IPS DF 6.9 (cell line): ENCODE measurements around the gene LRP1B.

Experiments
- DNase-seq: peaks from one replicate; pipeline ENCODE4 v3.0.0-alpha.2; 2013; ENCODE audit warnings: low read depth, low spot score
- H3K27ac ChIP-seq: one replicate; pipeline ENCODE4 v1.5.1; 2013; ENCODE audit warnings: low read length, control low read depth
- H3K27me3 ChIP-seq: 2 replicates; pipeline ENCODE4 v1.6.1; 2013; ENCODE audit warnings: mild to moderate bottlenecking, low read length; ENCODE audit not compliant: control insufficient read depth, insufficient read depth
- H3K36me3 ChIP-seq: 2 replicates; pipeline ENCODE4 v1.6.1; 2013; ENCODE audit warnings: low read length; ENCODE audit not compliant: control insufficient read depth, insufficient read depth
- H3K4me1 ChIP-seq: 2 replicates; pipeline ENCODE4 v1.6.1; 2013; ENCODE audit warnings: low read length; ENCODE audit not compliant: control insufficient read depth, insufficient read depth
- H3K4me3 ChIP-seq: 2 replicates; pipeline ENCODE4 v1.5.1; 2013; ENCODE audit warnings: mild to moderate bottlenecking, low read length
- H3K9me3 ChIP-seq: 2 replicates; pipeline ENCODE4 v1.6.1; 2013; ENCODE audit warnings: low read length, inconsistent platforms; ENCODE audit not compliant: control insufficient read depth, insufficient read depth
- WGBS: extraction: QIAGEN DNeasy Blood & Tissue Kit; methylation state at CpG from one replicate; pipeline ENCODE4 v1.1.7; 2013; ENCODE audit warnings: mixed read lengths, missing lambda C conversion rate; ENCODE audit not compliant: insufficient read length, insufficient coverage; 5-methylcytosine and 5-hydroxymethylcytosine counted together

The LRP1B gene

GRCh38 chr2:141439524-141439923 lies 691.3 kb downstream of the LRP1B start:
- no peaks in the 10 kb centered on the region for H3K36me3 ChIP-seq
- no peak overlapping the region for H3K4me3 ChIP-seq
- DNase-seq = no peak
- no peak overlapping the region for H3K27ac ChIP-seq
- H3K27me3 ChIP-seq = no peaks in the 10 kb centered on the region
- no peaks in the 10 kb centered on the region for H3K9me3 ChIP-seq
- H3K4me1 ChIP-seq = no peaks in the 10 kb centered on the region

- Histone ChIP-seq H3K4me3 (no peak overlapping the region), H3K27me3 (no peaks in the 10 kb centered on the region), H3K36me3 (no peaks in the 10 kb centered on the region), H3K9me3 (no peaks in the 10 kb centered on the region), H3K27ac (no peak overlapping the region), H3K4me1 (no peaks in the 10 kb centered on the region)
- DNase-seq = no peak
- no CpG with 5 or more reads among the region's 1 CpG for WGBS
These were observed 692.3 kb downstream of the LRP1B start for GRCh38 chr2:141438536-141438935.

GRCh38 chr2:141437521-141437920 lies 693.3 kb downstream of the LRP1B start:
- no peak overlapping the region for H3K27ac ChIP-seq
- H3K4me3 ChIP-seq = no peak overlapping the region
- no peaks in the 10 kb centered on the region for H3K9me3 ChIP-seq
- H3K27me3 ChIP-seq = no peaks in the 10 kb centered on the region
- H3K36me3 ChIP-seq = no peaks in the 10 kb centered on the region
- H3K4me1 ChIP-seq = no peaks in the 10 kb centered on the region
- no CpG with 5 or more reads among the region's 1 CpG for WGBS
- no peak for DNase-seq

GRCh38 chr2:141423124-141423523 lies 707.7 kb downstream of the LRP1B start:
- H3K9me3 ChIP-seq = no peaks in the 10 kb centered on the region
- H3K27ac ChIP-seq = no peak overlapping the region
- no peaks in the 10 kb centered on the region for H3K27me3 ChIP-seq
- no peak overlapping the region for H3K4me3 ChIP-seq
- no peaks in the 10 kb centered on the region for H3K36me3 ChIP-seq
- H3K4me1 ChIP-seq = no peaks in the 10 kb centered on the region
- DNase-seq = no peak

- WGBS = no CpG with 5 or more reads among the region's 1 CpG
These were observed 713.5 kb downstream of the LRP1B start for GRCh38 chr2:141417246-141417797.

GRCh38 chr2:141411419-141411818 lies 719.4 kb downstream of the LRP1B start:
- no peaks in the 10 kb centered on the region for H3K9me3 ChIP-seq
- WGBS = no CpG with 5 or more reads among the region's 2 CpGs

More at GRCh38 chr2:141417246-141417797, 713.5 kb downstream of the LRP1B start:
- Histone ChIP-seq H3K36me3 (no peaks in the 10 kb centered on the region), H3K4me3 (no peak overlapping the region), H3K4me1 (no peaks in the 10 kb centered on the region), H3K27me3 (no peaks in the 10 kb centered on the region), H3K9me3 (no peaks in the 10 kb centered on the region), H3K27ac (no peak overlapping the region)
- no peak for DNase-seq

GRCh38 chr2:141399270-141399669 lies 731.5 kb downstream of the LRP1B start:
- no CpG with 5 or more reads among the region's 1 CpG for WGBS
- H3K27ac ChIP-seq = no peak overlapping the region
- H3K36me3 ChIP-seq = no peaks in the 10 kb centered on the region
- no peaks in the 10 kb centered on the region for H3K27me3 ChIP-seq
- H3K9me3 ChIP-seq = no peaks in the 10 kb centered on the region
- peak; percentile 18 for DNase-seq
- no peak overlapping the region for H3K4me3 ChIP-seq
- H3K4me1 ChIP-seq = no peaks in the 10 kb centered on the region

More at GRCh38 chr2:141411419-141411818, 719.4 kb downstream of the LRP1B start:
- H3K4me3 ChIP-seq = no peak overlapping the region
- no peaks in the 10 kb centered on the region for H3K36me3 ChIP-seq
- no peak overlapping the region for H3K27ac ChIP-seq
- no peaks in the 10 kb centered on the region for H3K27me3 ChIP-seq
- no peaks in the 10 kb centered on the region for H3K4me1 ChIP-seq
- DNase-seq = no peak

- no peak for DNase-seq
- WGBS = no CpG with 5 or more reads among the region's 2 CpGs
- H3K4me3 ChIP-seq = no peak overlapping the region
- H3K9me3 ChIP-seq = no peaks in the 10 kb centered on the region
- H3K36me3 ChIP-seq = no peaks in the 10 kb centered on the region
- H3K27me3 ChIP-seq = no peaks in the 10 kb centered on the region
- H3K4me1 ChIP-seq = no peaks in the 10 kb centered on the region
- H3K27ac ChIP-seq = no peak overlapping the region
These were observed 737.6 kb downstream of the LRP1B start for GRCh38 chr2:141393214-141393545.

- Histone ChIP-seq H3K4me3 (no peak overlapping the region), H3K27ac (no peak overlapping the region), H3K9me3 (no peaks in the 10 kb centered on the region), H3K27me3 (no peaks in the 10 kb centered on the region), H3K4me1 (no peaks in the 10 kb centered on the region), H3K36me3 (no peaks in the 10 kb centered on the region)
- no peak for DNase-seq
- no CpG with 5 or more reads among the region's 5 CpGs for WGBS
These were observed 738.2 kb downstream of the LRP1B start for GRCh38 chr2:141392517-141393213.

GRCh38 chr2:141386168-141386567 lies 744.6 kb downstream of the LRP1B start:
- Histone ChIP-seq H3K27me3 (no peaks in the 10 kb centered on the region), H3K4me1 (no peaks in the 10 kb centered on the region), H3K4me3 (no peak overlapping the region), H3K36me3 (no peaks in the 10 kb centered on the region), H3K9me3 (no peaks in the 10 kb centered on the region), H3K27ac (no peak overlapping the region)
- DNase-seq = no peak

- no peaks in the 10 kb centered on the region for H3K9me3 ChIP-seq
These were observed 746.1 kb downstream of the LRP1B start for GRCh38 chr2:141384676-141385075.

More at GRCh38 chr2:141384676-141385075, 746.1 kb downstream of the LRP1B start:
- no CpG with 5 or more reads among the region's 4 CpGs for WGBS
- Histone ChIP-seq H3K4me1 (no peaks in the 10 kb centered on the region), H3K4me3 (no peak overlapping the region), H3K27me3 (no peaks in the 10 kb centered on the region), H3K27ac (no peak overlapping the region), H3K36me3 (no peaks in the 10 kb centered on the region)
- no peak for DNase-seq
